HEK293T (cell line): Measurements from ENCODE around the gene GRIN3B.

ENCODE experiments used
- FOXA1 ChIP-seq: fragments of 450-650 bp; IDR thresholded peaks from 2 replicates; pipeline ENCODE4 v1.6.1; 2016; ENCODE audit warnings: mild to moderate bottlenecking
- FOXK2 ChIP-seq: fragments of 450-650 bp; IDR thresholded peaks from 2 replicates; pipeline ENCODE4 v1.6.1; 2016; ENCODE audit warnings: mild to moderate bottlenecking
- NFRKB ChIP-seq: fragments of 450-650 bp; IDR thresholded peaks from 2 replicates; pipeline ENCODE4 v1.6.1; 2016; ENCODE audit warnings: mild to moderate bottlenecking, moderate library complexity
- SP1 ChIP-seq: fragments of 450-650 bp; IDR thresholded peaks from 2 replicates; pipeline ENCODE4 v1.6.1; 2017
- SUZ12 ChIP-seq: fragments of 450-650 bp; IDR thresholded peaks from 2 replicates; pipeline ENCODE4 v1.6.1; 2016; ENCODE audit warnings: mild to moderate bottlenecking
- TARDBP ChIP-seq: fragments of 450-650 bp; IDR thresholded peaks from 2 replicates; pipeline ENCODE4 v1.6.1; 2016
- TF ChIP-seq, protein P1 (sequence below): fragments of 450-650 bp; IDR thresholded peaks from 2 replicates; pipeline ENCODE4 v1.6.1; 2016

DNA sequence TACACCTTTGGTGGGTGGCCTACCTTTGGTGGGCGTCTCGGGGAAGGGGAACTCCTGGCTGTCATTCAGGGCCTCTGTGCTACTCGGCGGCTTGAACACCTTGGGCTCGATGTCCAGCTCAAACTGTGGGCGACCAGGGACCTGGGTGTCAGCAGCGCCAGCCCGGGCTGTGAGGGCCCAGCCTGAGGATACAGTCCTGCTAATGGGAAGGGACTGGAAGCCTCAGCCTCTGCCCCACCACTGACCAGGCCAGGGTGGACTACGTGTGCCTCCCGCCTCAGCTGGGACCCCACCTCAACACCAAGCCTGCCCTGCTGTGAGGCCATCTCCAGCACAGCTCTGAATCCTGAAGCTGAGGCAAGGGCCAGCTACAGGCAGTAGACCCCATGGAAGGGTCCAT is 13.0 kb downstream of the GRIN3B start:
- TF ChIP-seq TARDBP (no peak), FOXA1 (no peak), NFRKB (no peak), SUZ12 (no peak), SP1 (no peak), FOXK2 (no peak)
- TF ChIP-seq, protein P1, sequence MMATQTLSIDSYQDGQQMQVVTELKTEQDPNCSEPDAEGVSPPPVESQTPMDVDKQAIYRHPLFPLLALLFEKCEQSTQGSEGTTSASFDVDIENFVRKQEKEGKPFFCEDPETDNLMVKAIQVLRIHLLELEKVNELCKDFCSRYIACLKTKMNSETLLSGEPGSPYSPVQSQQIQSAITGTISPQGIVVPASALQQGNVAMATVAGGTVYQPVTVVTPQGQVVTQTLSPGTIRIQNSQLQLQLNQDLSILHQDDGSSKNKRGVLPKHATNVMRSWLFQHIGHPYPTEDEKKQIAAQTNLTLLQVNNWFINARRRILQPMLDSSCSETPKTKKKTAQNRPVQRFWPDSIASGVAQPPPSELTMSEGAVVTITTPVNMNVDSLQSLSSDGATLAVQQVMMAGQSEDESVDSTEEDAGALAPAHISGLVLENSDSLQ = no peak
